ENCODE data around the gene CPNE4. TPM values are rescaled to one million over a fixed set of nuclear protein-coding genes. Genes with fewer than 3 reads are reported as not detected.

The CPNE4 gene
- total RNA-seq, 1 donor from 2014 or later, result not detected

GRCh38 chr3:131535131-131535530, 499.7 kb downstream of the CPNE4 start:
- no peaks in the 10 kb centered on the region for H3K4me1 Mint-ChIP-seq (ENCODE audit: unreplicated experiment)
- no peak for DNase-seq (ENCODE audit: extremely low spot score, unreplicated experiment)
- H3K27ac Mint-ChIP-seq (ENCODE audit: unreplicated experiment), result no peak overlapping the region
- H3K9me3 Mint-ChIP-seq (ENCODE audit: unreplicated experiment), result no peaks in the 10 kb centered on the region
- no peaks in the 10 kb centered on the region for H3K36me3 Mint-ChIP-seq (ENCODE audit: unreplicated experiment)
- H3K27me3 Mint-ChIP-seq (ENCODE audit: unreplicated experiment), result peaks cover 10% of the 10 kb centered on the region
- TF ChIP-seq CTCF (IDR thresholded peaks at IDR 0.05), result no peak
- H3K4me3 Mint-ChIP-seq (ENCODE audit: unreplicated experiment), result no peak overlapping the region

GRCh38 chr3:131532645-131533044, 502.2 kb downstream of the CPNE4 start:
- Mint-ChIP-seq H3K27me3 (ENCODE audit: unreplicated experiment) (peaks cover 18% of the 10 kb centered on the region), H3K36me3 (ENCODE audit: unreplicated experiment) (no peaks in the 10 kb centered on the region), H3K4me3 (ENCODE audit: unreplicated experiment) (no peak overlapping the region), H3K4me1 (ENCODE audit: unreplicated experiment) (no peaks in the 10 kb centered on the region), H3K9me3 (ENCODE audit: unreplicated experiment) (no peaks in the 10 kb centered on the region), H3K27ac (ENCODE audit: unreplicated experiment) (no peak overlapping the region)
- DNase-seq (ENCODE audit: extremely low spot score, unreplicated experiment), result no peak
- TF ChIP-seq CTCF (IDR thresholded peaks at IDR 0.05), result no peak

- H3K4me1 Mint-ChIP-seq (ENCODE audit: unreplicated experiment), result no peaks in the 10 kb centered on the region
- no peaks in the 10 kb centered on the region for H3K36me3 Mint-ChIP-seq (ENCODE audit: unreplicated experiment)
- DNase-seq (ENCODE audit: extremely low spot score, unreplicated experiment), result no peak
- H3K4me3 Mint-ChIP-seq (ENCODE audit: unreplicated experiment), result no peak overlapping the region
- H3K27ac Mint-ChIP-seq (ENCODE audit: unreplicated experiment), result no peak overlapping the region
- TF ChIP-seq CTCF (IDR thresholded peaks at IDR 0.05), result no peak
- H3K9me3 Mint-ChIP-seq (ENCODE audit: unreplicated experiment), result no peaks in the 10 kb centered on the region
- peaks cover 18% of the 10 kb centered on the region for H3K27me3 Mint-ChIP-seq (ENCODE audit: unreplicated experiment)
Measured at GRCh38 chr3:131530843-131531242, 504.0 kb downstream of the CPNE4 start.

- no peak for DNase-seq (ENCODE audit: extremely low spot score, unreplicated experiment)
- Mint-ChIP-seq H3K36me3 (ENCODE audit: unreplicated experiment) (no peaks in the 10 kb centered on the region), H3K4me3 (ENCODE audit: unreplicated experiment) (no peak overlapping the region), H3K27ac (ENCODE audit: unreplicated experiment) (no peak overlapping the region), H3K27me3 (ENCODE audit: unreplicated experiment) (peaks cover 18% of the 10 kb centered on the region), H3K9me3 (ENCODE audit: unreplicated experiment) (no peaks in the 10 kb centered on the region), H3K4me1 (ENCODE audit: unreplicated experiment) (no peaks in the 10 kb centered on the region)
- no peak for TF ChIP-seq CTCF (IDR thresholded peaks at IDR 0.05)
Measured at GRCh38 chr3:131530388-131530787, 504.4 kb downstream of the CPNE4 start.

- peak; percentile 32 for TF ChIP-seq CTCF (IDR thresholded peaks at IDR 0.05)
- no peak overlapping the region for H3K4me3 Mint-ChIP-seq (ENCODE audit: unreplicated experiment)
- H3K27me3 Mint-ChIP-seq (ENCODE audit: unreplicated experiment), result peaks cover 20% of the 10 kb centered on the region
Measured at GRCh38 chr3:131526801-131527347, 507.9 kb downstream of the CPNE4 start.

More at GRCh38 chr3:131526801-131527347, 507.9 kb downstream of the CPNE4 start:
- DNase-seq (ENCODE audit: extremely low spot score, unreplicated experiment), result no peak
- no peaks in the 10 kb centered on the region for H3K4me1 Mint-ChIP-seq (ENCODE audit: unreplicated experiment)
- no peaks in the 10 kb centered on the region for H3K36me3 Mint-ChIP-seq (ENCODE audit: unreplicated experiment)
- no peak overlapping the region for H3K27ac Mint-ChIP-seq (ENCODE audit: unreplicated experiment)
- no peaks in the 10 kb centered on the region for H3K9me3 Mint-ChIP-seq (ENCODE audit: unreplicated experiment)

Measured in osteocyte (in vitro differentiated cells).